NCI-H1092 (cell line): Measurements from ENCODE around the gene AKAP11.
A peak's percentile ranks its signal among the peaks of the same experiment; 100 is the strongest.
"Not testable (repeated sequence)": the region's sequence is repeated elsewhere in the genome, so short reads cannot be mapped to it uniquely, and the experiment has no call there.

ENCODE experiments used
- DNase-seq: peaks from one replicate; lab custom pipeline; 2025; lab: John Stamatoyannopoulos, UW

Gene AKAP11, protein sequence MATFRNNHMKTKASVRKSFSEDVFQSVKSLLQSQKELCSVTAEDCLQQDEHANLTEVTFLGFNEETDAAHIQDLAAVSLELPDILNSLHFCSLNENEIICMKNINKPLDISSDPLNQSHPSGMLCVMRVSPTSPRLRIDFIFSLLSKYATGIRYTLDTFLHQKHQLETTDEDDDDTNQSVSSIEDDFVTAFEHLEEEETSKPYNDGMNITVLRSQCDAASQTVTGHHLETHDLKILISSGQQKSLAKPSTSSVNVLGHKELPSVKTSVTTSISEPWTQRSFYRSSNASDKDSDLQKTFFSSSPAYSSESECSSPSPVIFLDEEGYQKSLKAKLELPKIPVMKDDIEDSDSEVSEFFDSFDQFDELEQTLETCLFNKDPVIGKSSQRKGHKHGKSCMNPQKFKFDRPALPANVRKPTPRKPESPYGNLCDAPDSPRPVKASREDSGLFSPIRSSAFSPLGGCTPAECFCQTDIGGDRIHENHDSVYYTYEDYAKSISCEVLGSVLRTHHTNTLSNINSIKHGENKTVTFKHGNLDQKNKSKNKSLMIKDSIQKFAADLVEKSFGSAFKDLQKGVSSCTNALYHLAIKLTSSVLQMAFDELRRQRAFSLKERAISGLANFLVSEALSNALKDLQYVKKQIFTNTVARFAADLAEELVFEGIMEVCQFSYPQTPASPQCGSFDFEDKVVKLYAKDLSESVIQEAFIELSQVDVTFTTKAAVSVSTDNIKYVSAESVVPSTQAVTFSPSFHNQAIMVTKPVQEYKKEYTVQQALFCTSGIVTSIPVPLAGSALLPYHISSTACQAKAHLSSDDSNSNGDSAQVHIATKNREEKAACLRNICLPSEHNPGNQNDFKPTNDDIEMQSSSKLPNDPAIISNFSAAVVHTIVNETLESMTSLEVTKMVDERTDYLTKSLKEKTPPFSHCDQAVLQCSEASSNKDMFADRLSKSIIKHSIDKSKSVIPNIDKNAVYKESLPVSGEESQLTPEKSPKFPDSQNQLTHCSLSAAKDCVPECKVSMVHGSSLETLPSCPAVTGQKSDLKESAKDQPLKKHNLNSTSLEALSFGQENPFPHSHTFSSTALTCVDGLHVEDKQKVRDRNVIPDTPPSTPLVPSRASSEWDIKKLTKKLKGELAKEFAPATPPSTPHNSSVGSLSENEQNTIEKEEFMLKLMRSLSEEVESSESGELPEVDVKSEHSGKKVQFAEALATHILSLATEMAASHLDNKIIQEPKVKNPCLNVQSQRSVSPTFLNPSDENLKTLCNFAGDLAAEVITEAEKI (N-terminal part only)

DNA sequence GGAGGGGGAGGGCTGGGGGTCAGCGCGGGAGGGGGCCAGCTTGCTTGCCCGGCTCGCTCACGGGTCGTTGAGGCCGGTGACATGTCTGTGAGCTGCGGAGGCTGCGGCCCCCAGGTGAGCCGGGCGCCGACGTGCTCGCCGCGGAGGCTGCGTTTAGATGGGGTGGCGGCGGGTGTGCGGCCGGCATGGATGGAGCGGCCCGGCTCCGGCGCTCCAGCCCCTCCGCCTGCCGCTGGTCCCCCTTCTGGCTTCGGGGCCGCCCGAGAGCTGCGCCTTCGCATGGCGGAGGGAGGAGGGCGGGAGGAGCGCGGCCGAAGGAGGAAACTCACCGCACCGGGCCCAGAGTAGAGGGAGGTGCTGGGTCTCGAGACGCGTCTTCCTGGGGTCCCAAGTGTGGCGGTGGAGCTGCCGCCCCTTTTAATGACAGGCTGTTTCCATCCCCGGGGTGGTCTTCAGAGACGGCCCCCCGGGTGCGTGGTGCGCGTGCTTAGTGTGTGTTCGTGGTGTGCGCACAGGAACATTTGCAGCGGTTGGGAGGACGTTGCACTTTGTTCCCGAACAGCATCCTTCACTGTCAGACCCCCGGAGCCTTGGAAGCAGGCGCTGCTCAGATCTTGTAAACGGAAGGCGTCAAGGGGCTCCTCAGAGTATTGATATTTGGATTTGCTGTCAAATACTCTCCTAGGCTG lies at the start of gene AKAP11:
Gene AKAP11, plus strand, starts transcription at position 38 of the 689 bp plus-strand sequence. CDS start 14,197 bp downstream, outside the sequence.
- DNase-seq: peak; percentile 44

GRCh38 chr13:42223681-42224080 lies 48.3 kb upstream of the AKAP11 start:
- DNase-seq: no peak

DNA sequence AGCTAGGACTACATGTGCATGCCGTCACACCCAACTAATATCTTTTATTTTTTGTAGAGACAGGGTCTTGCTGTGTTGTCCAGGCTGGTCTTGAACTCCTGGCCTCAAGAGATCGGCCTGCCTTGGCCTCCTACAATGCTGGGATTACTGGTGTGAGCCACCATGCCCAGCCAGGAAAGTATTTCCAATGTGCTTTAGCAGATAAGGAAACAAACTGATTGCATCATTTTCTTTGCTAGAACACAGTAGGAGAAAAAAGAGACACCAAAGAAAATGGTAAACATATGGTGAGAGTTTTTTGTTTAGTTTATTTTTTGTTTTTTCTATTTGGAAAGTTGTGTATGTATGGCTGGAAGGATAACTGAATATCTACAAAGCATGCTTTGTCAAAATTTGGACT lies 46.9 kb upstream of the AKAP11 start:
- no peak for DNase-seq

DNA sequence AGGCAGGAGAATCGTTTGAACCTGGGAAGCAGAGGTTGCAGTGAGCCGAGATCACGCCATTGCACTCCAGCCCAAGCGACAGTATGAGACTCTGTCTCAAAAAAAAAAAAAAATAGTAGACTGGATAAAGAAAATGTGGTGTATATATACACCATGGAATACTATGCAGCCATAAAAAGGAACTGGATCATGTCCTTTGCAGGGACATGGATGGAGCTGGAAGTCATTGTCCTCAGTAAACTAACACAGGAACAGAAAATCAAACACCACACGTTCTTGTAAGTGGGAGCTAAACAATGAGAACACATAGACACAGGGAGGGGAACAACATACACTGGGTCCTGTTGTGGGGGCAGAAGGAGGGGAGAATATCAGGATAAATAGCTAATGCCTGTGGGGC lies 45.2 kb upstream of the AKAP11 start:
- DNase-seq: not testable (repeated sequence)

- DNase-seq: no peak
These were observed 43.4 kb upstream of the AKAP11 start for GRCh38 chr13:42228527-42228926.

DNA sequence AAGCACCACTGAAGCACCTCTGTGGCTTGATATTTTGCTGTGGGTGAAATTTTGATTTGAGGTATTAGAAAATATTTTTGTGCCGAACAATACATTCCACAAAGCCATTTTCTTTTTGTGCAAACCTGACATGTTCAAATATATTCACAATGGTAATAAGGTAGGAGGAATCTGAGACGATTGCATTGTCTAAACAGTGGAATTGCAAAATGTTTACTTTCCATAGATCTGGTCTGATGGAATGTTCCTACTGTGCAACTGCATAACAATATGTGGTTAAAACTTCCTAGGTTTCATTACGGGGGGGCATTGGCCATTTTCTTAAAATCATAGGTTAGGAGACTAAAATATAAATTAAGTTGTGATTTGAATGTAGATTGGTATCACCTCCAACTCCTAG lies 42.7 kb upstream of the AKAP11 start:
- DNase-seq: no peak

DNA sequence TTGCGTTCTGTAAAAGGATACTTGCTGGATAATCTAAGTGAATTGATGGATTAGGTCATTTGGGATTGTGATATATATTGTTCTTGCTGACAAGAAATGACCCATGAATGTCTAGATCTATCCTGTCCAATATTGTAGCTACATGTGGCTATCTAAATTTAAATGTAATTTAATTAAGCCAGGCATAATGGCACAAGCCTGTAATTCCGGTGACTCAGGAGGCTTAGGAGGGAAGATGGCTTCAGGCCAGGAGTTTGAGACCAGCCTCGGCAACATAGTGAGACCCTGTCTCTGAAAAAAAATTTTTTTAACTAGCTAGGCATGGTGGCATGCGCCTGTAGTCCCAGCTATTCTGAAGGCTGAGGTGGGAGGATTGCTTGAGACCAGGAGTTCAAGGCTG lies 39.3 kb upstream of the AKAP11 start:
- DNase-seq: no peak

GRCh38 chr13:42233726-42234125 lies 38.2 kb upstream of the AKAP11 start:
- no peak for DNase-seq

DNA sequence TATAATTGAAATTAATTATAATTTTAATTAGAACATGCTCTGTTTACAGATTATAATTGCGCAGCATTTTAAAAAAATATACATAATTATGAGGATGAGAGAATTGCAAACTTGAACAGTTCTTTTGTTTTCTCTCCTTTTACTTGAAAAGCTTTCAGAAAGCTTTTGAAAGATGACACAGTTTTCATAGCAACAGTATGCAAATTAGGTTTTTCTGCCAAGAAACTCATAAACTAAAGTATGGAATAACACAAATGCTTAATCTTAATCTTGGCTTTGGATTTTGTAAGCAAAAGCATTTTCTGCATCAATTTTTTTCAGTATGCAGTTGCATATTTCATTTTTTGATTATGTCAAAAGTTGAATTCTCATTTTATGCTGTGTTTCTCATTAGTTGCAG lies 32.8 kb upstream of the AKAP11 start:
- DNase-seq: no peak

- DNase-seq: no peak
These were observed 32.3 kb upstream of the AKAP11 start for GRCh38 chr13:42239644-42240043.

GRCh38 chr13:42246541-42246940 lies 25.4 kb upstream of the AKAP11 start:
- DNase-seq: no peak

DNA sequence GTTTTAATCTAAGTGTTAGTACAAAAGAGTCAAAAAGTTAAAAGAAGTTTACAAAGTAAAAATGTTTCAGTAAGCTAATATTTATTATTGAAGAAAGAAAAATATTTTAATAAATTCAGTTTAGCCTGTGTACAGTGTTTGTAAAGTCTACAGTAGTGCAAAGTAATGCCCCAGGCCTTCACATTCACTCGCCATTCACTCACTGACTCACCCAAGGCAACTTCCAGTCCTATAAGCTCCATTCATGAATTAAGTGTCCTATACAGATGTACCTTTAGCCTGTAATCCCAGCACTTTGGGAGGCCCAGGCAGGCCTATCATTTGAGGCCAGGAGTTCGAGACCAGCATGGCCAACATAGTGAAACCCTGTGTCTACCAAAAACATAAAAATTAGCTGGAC lies 24.1 kb upstream of the AKAP11 start:
- DNase-seq: no peak

GRCh38 chr13:42255886-42256285 lies 16.1 kb upstream of the AKAP11 start:
- DNase-seq: no peak

DNA sequence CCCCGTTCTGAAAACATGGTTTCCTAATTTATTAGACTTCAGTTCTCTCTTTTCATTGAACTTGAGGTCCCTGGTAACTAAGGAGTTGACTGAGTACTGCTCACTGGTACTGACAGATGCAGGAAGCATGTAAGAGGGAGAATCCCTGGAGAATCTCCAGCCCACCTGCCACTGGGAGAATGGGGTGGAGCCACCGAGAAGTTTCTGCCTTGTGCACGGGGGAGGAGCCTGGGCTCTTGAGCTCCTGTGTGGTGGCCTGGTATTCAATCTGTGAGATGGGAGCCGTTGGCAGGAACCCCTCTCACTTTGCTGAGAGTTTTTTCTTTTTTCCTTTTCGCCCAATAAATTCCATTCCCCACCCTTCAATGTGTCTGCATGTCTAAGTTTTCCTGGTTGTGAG lies 13.2 kb upstream of the AKAP11 start:
- no peak for DNase-seq

- no peak for DNase-seq
These were observed 12.4 kb upstream of the AKAP11 start for GRCh38 chr13:42259515-42259914.

DNA sequence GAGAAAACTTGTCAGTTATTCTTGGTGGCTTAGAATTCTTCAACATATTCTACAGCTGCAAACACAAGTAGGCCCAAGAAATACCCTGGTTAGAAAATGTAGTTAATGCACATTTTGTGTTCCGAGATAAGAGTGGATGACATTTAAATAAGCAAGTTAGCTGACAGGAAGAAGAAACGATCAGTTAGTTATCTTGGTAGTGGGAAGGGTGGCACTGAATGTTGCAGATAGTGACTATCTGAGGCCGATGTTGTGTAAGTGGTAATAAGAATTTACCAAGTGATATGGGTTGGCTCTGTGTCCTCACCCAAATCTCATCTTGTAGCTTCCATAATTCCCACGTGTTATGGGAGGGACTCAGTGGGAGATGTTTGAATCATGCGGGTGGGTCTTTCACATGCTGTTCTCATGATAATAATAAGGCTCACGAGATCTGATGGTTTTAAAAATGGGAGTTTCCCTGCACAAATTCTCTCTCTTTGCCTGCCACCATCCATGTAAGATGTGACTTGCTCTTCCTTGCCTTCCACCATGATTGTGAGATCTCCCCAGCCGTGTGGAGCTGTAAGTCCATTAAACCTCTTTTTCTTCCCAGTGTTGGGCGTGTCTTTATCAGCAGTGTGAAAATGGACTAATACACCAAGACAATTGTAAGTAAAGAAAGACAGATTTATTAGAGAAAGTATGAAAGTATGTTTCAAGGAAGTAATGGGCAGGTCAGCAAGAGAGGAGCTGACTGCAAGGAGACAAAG lies 10.9 kb upstream of the AKAP11 start:
- DNase-seq: no peak

GRCh38 chr13:42266473-42266872 lies 5.5 kb upstream of the AKAP11 start:
- no peak for DNase-seq

- no peak for DNase-seq
These were observed 1.6 kb upstream of the AKAP11 start for GRCh38 chr13:42270160-42270856.

GRCh38 chr13:42270857-42271215 lies 1.1 kb upstream of the AKAP11 start:
- no peak for DNase-seq

GRCh38 chr13:42271337-42272114 lies 426 bp upstream of the AKAP11 start:
- DNase-seq: peak; percentile 95
